CD14-positive monocyte (primary cell): ENCODE results near the gene PTGDR2. TPM values are rescaled to one million over a fixed set of nuclear protein-coding genes. Genes with fewer than 3 reads are reported as not detected.

Experiments
- DNase-seq, 3 donors: peaks; one replicate each; pipeline ENCODE4 v3.0.0-alpha.2; 2011 to 2022
- H2AFZ ChIP-seq: 2 replicates; pipeline ENCODE4 v1.6.0; 2012; ENCODE audit warnings: mild to moderate bottlenecking, low read depth, low read length, inconsistent platforms; ENCODE audit not compliant: insufficient read depth, poor library complexity, severe bottlenecking
- H3K27ac ChIP-seq, 2 donors: 1 replicate in 1 of 2; 2 replicates in 1 of 2; pipeline ENCODE4 v1.5.1; 2012 to 2013; ENCODE audit warnings: low read length in 2 of 2, control low read depth in 1 of 2, inconsistent platforms in 1 of 2, low read depth in 1 of 2, mild to moderate bottlenecking in 1 of 2
- H3K27me3 ChIP-seq, 2 donors: one replicate each; pipeline versions ENCODE4 v1.6.0 to v1.6.1; 2011 to 2013; ENCODE audit warnings: low read length in 2 of 2; ENCODE audit not compliant: control insufficient read depth in 2 of 2, insufficient read depth in 2 of 2
- H3K36me3 ChIP-seq, 2 donors: replicated peaks in 1 of 2; 1 replicate in 1 of 2; 2 replicates in 1 of 2; pipeline versions ENCODE4 v1.5.1 to v1.6.1; 2012 to 2013; ENCODE audit warnings: low read length in 2 of 2, control low read depth in 1 of 2, inconsistent platforms in 1 of 2, mild to moderate bottlenecking in 1 of 2; ENCODE audit not compliant: insufficient read depth in 2 of 2, control insufficient read depth in 1 of 2
- H3K4me1 ChIP-seq, 2 donors: 1 replicate in 1 of 2; 2 replicates in 1 of 2; pipeline versions ENCODE4 v1.5.1 to v1.6.1; 2012 to 2013; ENCODE audit warnings: low read length in 2 of 2, control low read depth in 1 of 2, inconsistent platforms in 1 of 2, mild to moderate bottlenecking in 1 of 2, moderate library complexity in 1 of 2; ENCODE audit not compliant: insufficient read depth in 2 of 2, control insufficient read depth in 1 of 2
- H3K4me2 ChIP-seq: replicated peaks from 2 replicates; pipeline ENCODE3; 2012; ENCODE audit warnings: low read length, moderate library complexity, mild to moderate bottlenecking; ENCODE audit not compliant: poor library complexity, severe bottlenecking; ENCODE audit errors: extremely low read depth
- H3K4me3 ChIP-seq, 3 experiments: fragments of 200-600 bp in 1 of 3; sonication (generic) in 1 of 3; replicated peaks in 1 of 3; 1 replicate in 2 of 3; 2 replicates in 1 of 3; pipeline ENCODE4 v1.5.1; 2011 to 2013; ENCODE audit warnings: low read length in 3 of 3, mild to moderate bottlenecking in 3 of 3, control low read depth in 2 of 3, low read depth in 2 of 3, inconsistent platforms in 1 of 3, moderate library complexity in 1 of 3
- H3K79me2 ChIP-seq: 2 replicates; pipeline ENCODE4 v1.6.0; 2012; ENCODE audit warnings: mild to moderate bottlenecking, control low read depth, inconsistent platforms, low read length, moderate library complexity; ENCODE audit not compliant: insufficient read depth
- H3K9ac ChIP-seq: 2 replicates; pipeline ENCODE4 v1.6.0; 2017; ENCODE audit warnings: low read length, mild to moderate bottlenecking; ENCODE audit not compliant: insufficient read depth, poor library complexity, severe bottlenecking
- H3K9me3 ChIP-seq, 2 donors: replicated peaks in 1 of 2; 1 replicate in 1 of 2; 2 replicates in 1 of 2; pipeline versions ENCODE4 v1.5.1 to v1.6.1; 2012 to 2013; ENCODE audit warnings: low read length in 2 of 2, control low read depth in 1 of 2; ENCODE audit not compliant: control insufficient read depth in 1 of 2, insufficient read depth in 1 of 2
- H4K20me1 ChIP-seq: 2 replicates; pipeline ENCODE4 v1.6.0; 2012; ENCODE audit warnings: mild to moderate bottlenecking, low read length, control low read depth, moderate library complexity; ENCODE audit not compliant: insufficient read depth
- H3K27ac Mint-ChIP-seq, 7 donors: one replicate each; pipeline ENCODE4 v1.8.0; 2020; ENCODE audit warnings: mild to moderate bottlenecking in 7 of 7, mixed read lengths in 7 of 7, moderate library complexity in 6 of 7, inconsistent platforms in 2 of 7
- H3K27me3 Mint-ChIP-seq, 3 donors: one replicate each; pipeline ENCODE4 v1.8.0; 2021 to 2022; ENCODE audit warnings: low read depth in 3 of 3, mild to moderate bottlenecking in 3 of 3, mixed read lengths in 3 of 3, moderate library complexity in 3 of 3, inconsistent platforms in 1 of 3
- H3K36me3 Mint-ChIP-seq, 2 donors: one replicate each; pipeline ENCODE4 v1.8.0; 2020; ENCODE audit warnings: mixed read lengths in 2 of 2, inconsistent platforms in 1 of 2, mild to moderate bottlenecking in 1 of 2
- H3K4me1 Mint-ChIP-seq: one replicate; pipeline ENCODE4 v1.8.0; 2020; ENCODE audit warnings: mild to moderate bottlenecking, mixed read lengths
- H3K4me3 Mint-ChIP-seq, 2 donors: one replicate each; pipeline ENCODE4 v1.8.0; 2020; ENCODE audit warnings: mild to moderate bottlenecking in 2 of 2, mixed read lengths in 2 of 2, moderate library complexity in 1 of 2
- H3K9me3 Mint-ChIP-seq, 7 donors: one replicate each; pipeline ENCODE4 v1.8.0; 2020 to 2022; ENCODE audit warnings: mixed read lengths in 7 of 7, mild to moderate bottlenecking in 6 of 7, moderate library complexity in 6 of 7, inconsistent platforms in 2 of 7
- WGBS: methylation state at CpG from one replicate; pipeline ENCODE4 v1.1.5; 2013; ENCODE audit warnings: missing lambda C conversion rate; ENCODE audit not compliant: insufficient coverage; 5-methylcytosine and 5-hydroxymethylcytosine counted together
- intact Hi-C, 2 donors: fragments of 100-400 bp; cut with micrococcal nuclease; formaldehyde crosslinking; loops; one replicate each; pipeline versions ENCODE4 v1.15.0 to v1.15.1; 2023
- polyA plus RNA-seq, 3 donors: library from polyadenylated mRNA; depleted of rRNA in 1 of 3; unstranded in 2 of 3; stranded (reverse) in 1 of 3; fragments of 300-500 nt in 2 of 3; fragments of >200 nt in 1 of 3; fragmentation: Illumina TruSeq in 2 of 3; gene quantifications; 1 replicate in 2 of 3; 2 replicates in 1 of 3; pipeline ENCODE4 v1.2.3, GENCODE V29; 2012 to 2021
- TF ChIP-seq, protein P1 (sequence below): fragments of 200-600 bp; IDR thresholded peaks from one replicate; pipeline ENCODE4 v1.8.0; 2022; ENCODE audit warnings: antibody characterized with exemption, mild to moderate bottlenecking

Gene PTGDR2
- polyA plus RNA-seq, 3 donors, result 0.32 to 0.65 (median 0.46) TPM

- no peak for DNase-seq
- no peak overlapping the region for H2AFZ ChIP-seq
- Mint-ChIP-seq H3K4me1 (peaks cover 14% of the 10 kb centered on the region), H3K4me3 (no peak overlapping the region), H3K9me3 (no peaks in the 10 kb centered on the region), H3K27ac (no peak overlapping the region), H3K27me3 (peaks cover 0 to 3% (median 2%) of the 10 kb centered on the region in 3 donors), H3K36me3 (no peaks in the 10 kb centered on the region)
- no peak overlapping the region for H3K4me3 ChIP-seq
- H3K36me3 ChIP-seq, result no peaks in the 10 kb centered on the region
- no peak overlapping the region for H3K27ac ChIP-seq
- no peak overlapping the region for H3K9ac ChIP-seq
- H3K27me3 ChIP-seq, result no peaks in the 10 kb centered on the region
- H4K20me1 ChIP-seq, result no peaks in the 10 kb centered on the region
- no peaks in the 10 kb centered on the region for H3K9me3 ChIP-seq
- H3K79me2 ChIP-seq, result no peaks in the 10 kb centered on the region
- H3K4me1 ChIP-seq, result peaks cover 11 to 15% of the 10 kb centered on the region in 2 donors
- WGBS, result 86% methylated on average over 2 of the region's 3 CpGs
- intact Hi-C loops, result no loop called here
- H3K4me2 ChIP-seq, result no peak overlapping the region
- TF ChIP-seq, protein P1, sequence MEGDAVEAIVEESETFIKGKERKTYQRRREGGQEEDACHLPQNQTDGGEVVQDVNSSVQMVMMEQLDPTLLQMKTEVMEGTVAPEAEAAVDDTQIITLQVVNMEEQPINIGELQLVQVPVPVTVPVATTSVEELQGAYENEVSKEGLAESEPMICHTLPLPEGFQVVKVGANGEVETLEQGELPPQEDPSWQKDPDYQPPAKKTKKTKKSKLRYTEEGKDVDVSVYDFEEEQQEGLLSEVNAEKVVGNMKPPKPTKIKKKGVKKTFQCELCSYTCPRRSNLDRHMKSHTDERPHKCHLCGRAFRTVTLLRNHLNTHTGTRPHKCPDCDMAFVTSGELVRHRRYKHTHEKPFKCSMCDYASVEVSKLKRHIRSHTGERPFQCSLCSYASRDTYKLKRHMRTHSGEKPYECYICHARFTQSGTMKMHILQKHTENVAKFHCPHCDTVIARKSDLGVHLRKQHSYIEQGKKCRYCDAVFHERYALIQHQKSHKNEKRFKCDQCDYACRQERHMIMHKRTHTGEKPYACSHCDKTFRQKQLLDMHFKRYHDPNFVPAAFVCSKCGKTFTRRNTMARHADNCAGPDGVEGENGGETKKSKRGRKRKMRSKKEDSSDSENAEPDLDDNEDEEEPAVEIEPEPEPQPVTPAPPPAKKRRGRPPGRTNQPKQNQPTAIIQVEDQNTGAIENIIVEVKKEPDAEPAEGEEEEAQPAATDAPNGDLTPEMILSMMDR, result no peak
Measured at GRCh38 chr11:60870276-60870675, 14.5 kb upstream of the PTGDR2 start.

GRCh38 chr11:60869451-60869825 is 13.7 kb upstream of the PTGDR2 start:
- Mint-ChIP-seq H3K36me3 (no peaks in the 10 kb centered on the region), H3K9me3 (no peaks in the 10 kb centered on the region), H3K4me3 (no peak overlapping the region), H3K4me1 (peaks cover 14% of the 10 kb centered on the region), H3K27ac (no peak overlapping the region), H3K27me3 (peaks cover 0 to 5% (median 3%) of the 10 kb centered on the region in 3 donors)
- Histone ChIP-seq H3K27me3 (no peaks in the 10 kb centered on the region), H3K4me2 (no peak overlapping the region), H4K20me1 (no peaks in the 10 kb centered on the region), H3K9me3 (no peaks in the 10 kb centered on the region), H3K9ac (no peak overlapping the region), H2AFZ (no peak overlapping the region), H3K4me3 (no peak overlapping the region), H3K27ac (no peak overlapping the region), H3K4me1 (peaks cover 11 to 15% of the 10 kb centered on the region in 2 donors), H3K79me2 (no peaks in the 10 kb centered on the region), H3K36me3 (no peaks in the 10 kb centered on the region)
- 96% methylated on average over 7 of the region's 7 CpGs for WGBS
- DNase-seq, result no peak
- intact Hi-C loops, result no loop called here
- TF ChIP-seq, protein P1, result no peak
